ENCODE measurements around the gene SMPX.

GRCh38 chrX:21666252-21666651, 91.7 kb downstream of the SMPX start:
- no peak for TF ChIP-seq CTCF (IDR thresholded peaks at IDR 0.05; ENCODE audit: insufficient read depth, low read length)
- TF ChIP-seq REST (IDR thresholded peaks at IDR 0.05; ENCODE audit: insufficient replicate concordance, low read depth), result no peak
- no peak for TF ChIP-seq POLR2AphosphoS5 (IDR thresholded peaks at IDR 0.05; ENCODE audit: low read depth)
- no peak for TF ChIP-seq GABPA (IDR thresholded peaks at IDR 0.05; ENCODE audit: low read depth)
- TF ChIP-seq SPI1 (IDR thresholded peaks at IDR 0.05; ENCODE audit: borderline replicate concordance, low read depth), result no peak

All from HL-60 (cell line).